Activated CD8-positive, alpha-beta memory T cell treated with anti-CD3 and anti-CD28 coated beads, Interleukin-2, amount 50 U/mL, for 1 hour (primary cell): Measurements from ENCODE around the gene CLEC3A.
"Not testable (repeated sequence)": the region's sequence is repeated elsewhere in the genome, so short reads cannot be mapped to it uniquely, and the experiment has no call there.

Source experiments
- DNase-seq: peaks from one replicate; pipeline ENCODE4 v3.0.0-alpha.2; 2020; ENCODE audit errors: extremely low read depth

CLEC3A gene

DNA sequence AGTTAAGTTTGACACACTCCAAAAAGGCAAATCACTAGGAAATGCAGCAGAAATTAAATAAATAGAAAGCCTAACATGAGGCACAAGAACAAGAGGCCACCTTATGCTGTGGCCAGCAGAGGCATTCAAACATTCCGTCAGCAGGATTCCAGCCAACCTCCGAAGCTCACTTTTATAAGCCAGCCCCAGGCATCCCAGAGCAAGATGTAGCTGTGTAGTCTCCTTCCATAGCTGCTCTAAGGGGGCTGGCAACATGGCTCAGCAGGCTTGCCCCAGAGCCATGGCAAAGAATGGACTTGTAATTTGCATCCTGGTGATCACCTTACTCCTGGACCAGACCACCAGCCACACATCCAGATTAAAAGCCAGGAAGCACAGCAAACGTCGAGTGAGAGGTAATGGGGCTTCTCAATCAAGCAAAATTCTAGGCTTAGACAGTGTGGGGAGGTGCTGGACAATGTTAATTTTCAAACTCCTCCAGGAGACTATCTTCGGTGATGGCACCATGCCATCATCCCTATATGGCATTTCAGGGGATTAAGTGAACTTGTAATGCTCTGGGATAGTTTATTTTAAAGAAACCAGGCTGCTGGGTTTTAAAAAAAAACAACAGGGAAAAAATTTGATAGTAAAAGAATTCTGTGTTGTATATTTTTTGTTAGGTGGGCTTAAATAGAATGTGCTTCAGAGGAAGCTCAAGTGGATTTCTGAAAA lies at the start of gene CLEC3A:
CLEC3A (plus strand) TSS at position 202 of the 714 bp plus-strand sequence; CDS start at position 281, 79 bp downstream.
- no peak for DNase-seq

DNA sequence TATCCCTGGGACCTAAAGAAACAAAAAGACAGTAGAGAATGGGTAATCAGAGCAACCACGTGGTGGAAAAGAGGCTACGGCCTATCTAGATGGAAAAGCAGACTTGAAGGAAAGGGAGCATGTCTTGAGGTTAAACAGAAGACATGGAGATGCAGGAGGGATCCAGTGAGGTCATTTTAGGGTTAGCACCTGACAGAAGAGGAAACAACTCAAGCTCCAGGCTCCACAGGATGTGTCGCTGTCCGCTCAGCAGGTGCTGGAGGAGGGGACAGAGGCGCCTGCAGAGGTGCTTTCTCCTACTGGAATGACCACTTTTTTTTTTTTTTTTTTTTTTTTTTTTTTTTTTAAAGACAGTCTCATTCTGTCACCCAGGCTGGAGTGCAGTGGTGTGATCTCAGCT lies 47.5 kb upstream of the CLEC3A start:
- no peak for DNase-seq

DNA sequence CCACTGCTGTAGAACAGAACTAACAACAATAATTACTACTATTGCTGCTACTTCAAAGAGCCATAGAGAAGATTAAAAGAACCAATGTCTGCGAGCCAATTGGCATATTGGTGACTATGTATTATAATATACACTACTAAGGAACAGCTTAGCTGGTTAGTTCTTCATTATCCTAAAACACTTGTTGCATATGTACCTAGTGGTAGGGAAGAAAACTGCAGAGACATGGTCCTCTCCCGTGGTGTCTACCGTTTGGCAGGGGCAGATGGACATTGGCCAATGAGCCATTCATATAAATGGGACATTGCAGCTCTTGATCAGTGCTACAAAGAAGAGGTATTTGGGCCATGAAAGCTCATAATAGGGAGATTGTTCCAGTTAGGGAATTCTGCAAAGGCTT lies 46.4 kb upstream of the CLEC3A start:
- DNase-seq: no peak

- no peak for DNase-seq
Measured at GRCh38 chr16:77977339-77977738, 45.0 kb upstream of the CLEC3A start.

GRCh38 chr16:77985111-77985510 lies 37.2 kb upstream of the CLEC3A start:
- no peak for DNase-seq

- DNase-seq: no peak
Measured at GRCh38 chr16:77986011-77986740, 36.2 kb upstream of the CLEC3A start.

GRCh38 chr16:77987810-77988209 lies 34.5 kb upstream of the CLEC3A start:
- DNase-seq: no peak

GRCh38 chr16:77989846-77990245 lies 32.5 kb upstream of the CLEC3A start:
- DNase-seq: no peak

- DNase-seq: no peak
Measured at GRCh38 chr16:77991701-77992100, 30.6 kb upstream of the CLEC3A start.

GRCh38 chr16:77992381-77992780 lies 30.0 kb upstream of the CLEC3A start:
- not testable (repeated sequence) for DNase-seq

DNA sequence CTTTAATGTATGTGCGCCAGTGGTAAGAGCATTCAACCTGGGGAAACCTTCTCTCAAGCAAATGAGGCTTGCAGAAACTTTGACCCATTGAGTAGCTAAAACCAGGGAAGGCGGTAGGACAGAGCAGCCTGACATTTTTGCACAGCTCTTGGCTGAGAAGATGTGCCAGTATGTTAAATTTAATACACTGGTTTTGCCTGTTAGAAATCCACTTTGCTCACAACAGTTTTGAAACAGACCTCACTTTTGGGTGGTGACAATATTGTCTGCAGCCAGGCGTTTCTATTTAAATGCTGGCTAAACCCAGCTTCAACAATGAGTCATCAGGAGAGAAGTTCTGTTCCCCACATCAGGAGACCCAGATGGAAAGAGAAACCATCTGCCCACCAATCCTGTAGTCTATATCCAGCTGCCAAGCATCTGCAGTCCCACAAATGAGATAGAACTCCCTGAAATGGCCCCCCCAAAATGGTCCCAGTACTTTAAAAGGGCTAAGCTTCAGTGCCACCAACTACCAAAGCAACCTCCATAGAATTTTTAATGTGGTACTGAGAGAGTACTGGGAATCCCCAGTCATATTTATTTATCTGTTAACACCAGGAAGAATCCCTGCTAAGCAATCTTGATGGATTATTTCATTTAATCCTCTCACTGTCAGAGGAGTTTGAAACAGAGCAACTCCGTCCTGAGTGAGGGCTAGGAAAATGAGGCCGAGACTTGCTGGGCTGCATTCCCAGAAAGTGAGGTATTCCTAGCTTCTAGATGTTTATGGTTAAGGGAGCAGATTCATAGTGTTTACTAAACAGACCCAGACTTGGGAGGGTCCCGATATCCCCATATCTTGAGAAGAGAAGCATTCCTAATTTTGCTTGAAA lies 29.0 kb upstream of the CLEC3A start:
- no peak for DNase-seq

DNA sequence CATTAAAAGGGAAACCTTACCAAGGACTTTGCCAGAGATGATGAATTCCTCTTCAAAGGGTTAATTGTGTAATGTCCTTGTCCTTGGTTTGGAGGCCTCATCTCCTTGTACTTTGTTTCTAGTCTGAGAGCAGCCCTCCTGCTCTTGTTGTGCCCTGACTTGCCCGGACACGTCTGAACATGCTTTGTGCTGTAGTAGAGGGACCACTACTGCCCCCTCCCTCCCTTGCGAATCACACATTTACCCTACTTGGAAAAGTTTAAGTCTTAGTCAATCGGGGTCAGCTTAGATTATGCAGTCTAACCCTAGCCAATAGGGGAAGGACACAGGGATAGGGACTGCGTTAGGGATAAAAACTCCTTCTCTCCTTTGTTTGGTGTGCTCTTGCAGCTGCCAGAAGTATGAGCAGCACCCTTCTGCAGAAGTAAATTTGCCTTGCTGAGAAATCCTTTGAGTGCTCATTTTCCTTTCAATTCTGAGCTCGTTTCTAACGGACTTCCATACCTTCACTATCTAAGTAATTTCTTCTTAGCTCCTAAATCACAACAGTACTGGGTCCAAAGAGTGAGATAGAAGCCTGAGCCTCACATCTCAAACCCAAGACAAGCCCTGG lies 26.4 kb upstream of the CLEC3A start:
- no peak for DNase-seq

DNA sequence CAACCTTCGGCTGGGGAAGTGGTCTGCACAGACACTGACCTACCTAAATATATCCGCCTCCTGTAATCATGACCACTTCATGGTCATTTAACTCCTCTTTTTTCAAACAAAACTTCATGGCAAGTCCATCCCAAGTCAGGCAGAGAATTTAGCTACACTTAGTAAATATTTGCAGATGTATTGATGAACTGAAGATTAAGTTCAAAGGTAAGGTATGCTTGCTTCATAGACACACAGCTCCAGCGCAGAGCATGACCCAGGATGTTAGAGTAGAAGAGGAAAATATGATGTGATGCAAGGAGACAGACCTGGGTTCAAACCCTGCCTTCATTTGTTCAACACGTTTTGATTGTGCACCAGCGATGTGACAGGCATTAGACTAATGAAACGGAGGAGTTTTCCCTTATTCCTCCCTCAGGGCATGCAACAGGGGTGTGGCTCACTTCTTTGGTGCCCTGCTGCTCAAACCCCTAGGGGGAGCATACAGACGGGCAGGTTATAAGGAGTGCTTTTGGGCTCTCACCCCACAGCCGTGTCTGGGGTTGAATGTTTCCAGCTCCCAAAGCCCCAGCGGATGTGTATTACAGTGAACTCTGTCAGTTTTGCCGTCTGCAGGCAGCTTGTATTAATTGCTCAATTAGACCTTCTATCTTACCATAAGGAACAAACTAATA lies 23.9 kb upstream of the CLEC3A start:
- no peak for DNase-seq

DNA sequence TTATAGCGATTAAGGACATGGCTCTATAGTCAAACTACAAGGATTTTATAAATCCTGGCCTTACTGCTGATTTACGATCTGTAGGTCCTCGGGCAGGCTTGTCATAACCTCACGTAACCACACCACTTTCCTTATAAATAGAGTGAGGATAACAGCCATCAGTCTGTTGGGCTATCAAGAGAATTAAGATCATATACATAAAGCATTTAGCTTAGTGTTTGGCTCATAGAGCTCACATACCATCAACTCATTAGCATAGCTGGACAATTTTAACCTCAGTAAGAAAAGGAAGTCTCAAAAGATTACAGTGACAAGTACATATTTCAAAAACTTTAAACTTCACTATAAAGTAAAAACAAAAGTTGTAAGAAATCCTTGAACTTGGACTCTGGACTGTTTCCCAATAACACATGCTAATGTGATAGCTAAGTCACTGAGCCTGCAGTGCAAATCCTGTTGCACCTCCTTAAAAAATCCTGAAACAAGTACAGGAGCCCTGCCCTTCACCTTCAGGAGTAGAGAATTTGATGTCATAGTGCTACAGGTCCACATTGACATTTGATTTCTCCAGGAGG lies 20.8 kb upstream of the CLEC3A start:
- no peak for DNase-seq

DNA sequence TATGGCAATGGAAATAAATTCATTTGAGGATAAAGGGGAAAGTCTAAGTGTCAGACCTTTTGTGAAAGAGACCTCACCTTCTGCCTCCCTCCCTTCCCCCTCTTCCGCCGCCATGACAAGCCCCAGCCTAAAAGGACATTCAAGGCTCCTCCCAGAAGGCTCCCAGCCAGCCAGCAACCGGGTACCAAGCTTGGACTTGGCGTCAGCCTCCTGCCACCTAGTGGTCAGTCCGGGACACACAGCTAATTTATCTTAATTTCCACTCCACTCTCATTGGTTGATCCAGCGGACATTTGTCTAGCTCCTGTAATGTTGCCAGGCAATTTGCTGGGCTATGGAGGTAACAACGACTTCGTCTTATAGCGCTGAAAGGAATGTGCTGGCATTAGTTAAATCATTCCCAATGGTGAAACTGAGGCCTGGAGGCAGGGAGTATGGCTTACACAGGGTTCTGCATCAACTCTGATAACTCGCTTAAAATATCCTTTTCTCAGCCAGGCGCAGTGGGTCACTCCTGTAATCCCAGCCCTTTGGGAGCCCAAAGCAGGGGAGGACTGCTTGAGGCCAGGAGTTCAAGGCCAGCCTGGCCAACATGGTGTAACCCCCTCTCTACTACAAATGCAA lies 19.3 kb upstream of the CLEC3A start:
- DNase-seq: no peak

GRCh38 chr16:78004517-78004916 lies 17.8 kb upstream of the CLEC3A start:
- no peak for DNase-seq

- no peak for DNase-seq
Measured at GRCh38 chr16:78005881-78006280, 16.5 kb upstream of the CLEC3A start.

DNA sequence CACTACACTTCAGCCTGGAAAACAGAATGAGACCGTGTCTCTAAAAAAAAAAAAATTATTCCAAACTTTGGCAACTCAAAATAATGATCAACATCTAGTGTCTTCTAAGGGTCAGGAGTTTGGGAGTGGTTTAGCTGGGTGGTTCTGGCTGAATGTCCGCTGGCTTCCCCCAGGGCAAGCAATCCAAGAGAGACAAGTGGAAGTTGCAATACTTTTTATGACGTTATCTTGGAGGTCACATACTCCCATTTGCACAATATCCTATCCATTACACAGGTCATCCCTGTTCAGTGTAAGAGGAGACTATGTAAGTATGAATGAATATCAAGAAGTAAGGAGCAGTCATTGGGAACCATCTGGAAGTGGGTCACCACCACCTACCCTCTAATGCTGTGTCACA lies 15.2 kb upstream of the CLEC3A start:
- no peak for DNase-seq

- no peak for DNase-seq
Measured at GRCh38 chr16:78024159-78024558, 1.8 kb downstream of the CLEC3A start.

DNA sequence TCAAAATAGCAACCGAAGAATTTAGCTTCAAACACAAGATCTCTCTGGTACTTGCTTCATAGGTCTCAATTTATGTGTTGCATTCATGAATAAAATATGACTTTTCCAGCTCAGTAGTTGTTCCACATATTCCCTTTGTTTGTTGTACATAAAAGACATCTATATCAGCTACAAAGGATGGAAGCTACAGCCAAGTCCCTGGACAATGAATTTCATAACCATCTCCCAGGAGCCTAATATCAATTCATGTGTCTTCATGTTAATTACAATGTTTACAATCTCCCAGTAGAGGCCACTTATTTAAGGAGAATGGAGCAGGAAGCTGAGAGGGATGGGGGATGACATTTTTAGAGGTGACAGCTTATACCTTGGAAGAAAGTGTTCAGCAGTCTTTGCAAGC lies 3.3 kb downstream of the CLEC3A start:
- DNase-seq: no peak

- no peak for DNase-seq
Measured at GRCh38 chr16:78028018-78028417, 5.7 kb downstream of the CLEC3A start.
